Activated CD8-positive, alpha-beta memory T cell treated with anti-CD3 and anti-CD28 coated beads, Interleukin-2, amount 50 U/mL, for 1 hour (primary cell): ENCODE data around the gene MUCL3.
"Not testable (repeated sequence)": the region's sequence is repeated elsewhere in the genome, so short reads cannot be mapped to it uniquely, and the experiment has no call there.

ENCODE experiments used
- DNase-seq: peaks from one replicate; pipeline ENCODE4 v3.0.0-alpha.2; 2020; ENCODE audit errors: extremely low read depth

The MUCL3 gene

GRCh38 chr6:30910473-30910872, 30.3 kb upstream of the MUCL3 start:
- not testable (repeated sequence) for DNase-seq

DNA sequence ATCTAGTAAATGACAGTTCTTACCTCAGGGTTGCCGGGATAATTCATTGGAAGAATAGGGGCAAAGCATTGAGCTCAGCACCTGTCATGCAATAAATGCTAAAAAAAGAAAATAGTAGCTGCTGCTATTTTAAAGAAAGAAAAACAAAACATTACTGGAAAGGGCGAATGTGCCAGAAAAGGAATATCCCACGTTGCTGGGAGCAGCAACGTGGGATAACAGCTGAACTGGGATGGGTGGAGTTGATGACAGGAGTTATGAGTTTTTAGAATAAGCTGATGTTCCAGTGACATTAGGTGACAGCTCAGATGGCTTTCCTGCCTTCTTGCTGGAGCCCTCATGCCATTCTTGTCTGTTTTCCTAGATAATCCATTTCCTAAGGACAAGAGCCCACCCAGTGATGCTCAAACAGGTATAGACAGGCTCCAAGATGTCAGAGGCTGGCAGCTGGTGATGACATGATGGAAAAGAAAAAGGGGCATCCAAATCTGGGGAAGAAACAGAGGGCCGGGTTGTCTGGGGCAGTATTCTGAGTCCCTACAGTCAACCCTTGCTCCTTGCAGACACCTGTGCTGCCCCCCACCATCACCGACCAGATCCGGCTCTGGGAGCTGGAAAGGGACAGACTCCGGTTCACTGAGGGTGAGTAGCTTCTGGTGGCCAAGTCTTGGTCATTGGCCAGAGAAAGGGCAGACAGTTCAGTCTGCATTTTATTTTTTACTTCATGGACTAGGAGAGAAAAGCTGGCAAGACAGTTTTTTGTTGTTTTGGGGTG, 27.8 kb upstream of the MUCL3 start:
- DNase-seq: no peak

DNA sequence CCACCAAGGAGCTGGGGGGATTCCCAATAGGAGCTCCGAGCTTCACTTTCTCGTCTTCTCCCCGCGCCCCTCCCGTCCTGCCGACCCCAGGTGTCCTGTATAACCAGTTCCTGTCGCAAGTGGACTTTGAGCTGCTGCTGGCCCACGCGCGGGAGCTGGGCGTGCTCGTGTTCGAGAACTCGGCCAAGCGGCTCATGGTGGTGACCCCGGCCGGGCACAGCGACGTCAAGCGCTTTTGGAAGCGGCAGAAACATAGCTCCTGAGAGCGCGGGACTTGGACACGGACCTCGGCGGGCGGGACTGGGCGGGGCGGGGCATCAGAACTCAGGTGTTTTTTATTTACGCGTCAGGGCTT, 27.1 kb upstream of the MUCL3 start:
- no peak for DNase-seq

DNA sequence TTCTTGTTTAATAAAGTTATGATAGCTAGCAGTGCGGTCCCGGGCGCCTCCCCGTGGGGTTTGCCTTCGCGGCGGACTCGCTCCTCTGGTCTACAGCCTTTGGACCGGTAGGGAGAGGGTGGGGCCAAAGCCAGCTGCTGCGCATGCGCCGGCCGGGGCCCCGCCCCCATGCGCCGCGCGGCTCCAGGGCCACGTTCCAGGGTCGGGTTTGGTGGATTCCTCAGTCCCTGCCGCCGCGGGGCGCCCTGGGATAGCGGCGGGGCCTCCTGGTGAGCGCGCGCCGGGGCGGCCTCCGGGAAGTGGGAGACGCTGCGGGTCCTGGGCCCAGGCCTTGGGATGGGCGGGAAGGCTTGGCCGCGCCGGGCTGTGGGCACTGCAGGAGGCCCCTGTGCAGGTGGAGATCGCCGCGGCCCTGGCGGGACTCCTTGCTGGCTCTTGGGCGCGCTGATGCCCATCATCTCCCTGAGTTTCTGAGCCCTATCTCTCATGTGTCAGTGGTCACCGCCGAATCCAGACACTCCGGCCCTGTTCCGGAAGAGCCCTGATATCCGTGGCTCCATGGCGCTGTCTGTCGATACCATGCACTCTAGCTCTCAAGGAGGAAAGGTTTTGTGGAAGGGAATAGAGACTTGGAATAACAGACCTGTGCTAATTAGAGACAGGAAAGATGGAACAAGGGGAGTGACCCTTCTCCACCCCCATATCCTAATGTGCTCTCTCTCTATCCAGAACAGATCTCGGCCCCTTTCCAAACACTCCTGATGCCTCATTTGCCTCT, 26.5 kb upstream of the MUCL3 start, which contains the start of gene VARS2:
TSS of gene VARS2 (plus strand) at position 163 of the 778 bp plus-strand sequence. CDS start at position 762, 599 bp downstream.
- peak; percentile 54 for DNase-seq

- no peak for DNase-seq
Measured at GRCh38 chr6:30914854-30915590, 25.8 kb upstream of the MUCL3 start.

DNA sequence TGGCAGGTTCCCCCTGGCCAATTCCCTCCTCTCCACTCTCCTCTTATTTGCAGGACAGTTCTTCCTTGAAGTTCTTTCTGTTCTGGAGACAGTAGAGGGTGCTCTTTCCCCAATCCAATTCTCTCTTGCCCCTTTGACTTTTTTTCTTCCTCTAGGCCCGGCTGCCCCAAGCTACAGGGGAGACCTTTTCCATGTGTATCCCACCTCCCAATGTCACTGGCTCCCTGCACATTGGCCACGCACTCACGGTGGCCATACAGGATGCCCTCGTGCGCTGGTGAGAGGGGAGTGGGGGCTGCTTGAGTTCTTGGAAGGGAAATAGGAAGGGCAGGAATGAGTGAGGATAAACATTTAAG, 25.2 kb upstream of the MUCL3 start:
- no peak for DNase-seq

DNA sequence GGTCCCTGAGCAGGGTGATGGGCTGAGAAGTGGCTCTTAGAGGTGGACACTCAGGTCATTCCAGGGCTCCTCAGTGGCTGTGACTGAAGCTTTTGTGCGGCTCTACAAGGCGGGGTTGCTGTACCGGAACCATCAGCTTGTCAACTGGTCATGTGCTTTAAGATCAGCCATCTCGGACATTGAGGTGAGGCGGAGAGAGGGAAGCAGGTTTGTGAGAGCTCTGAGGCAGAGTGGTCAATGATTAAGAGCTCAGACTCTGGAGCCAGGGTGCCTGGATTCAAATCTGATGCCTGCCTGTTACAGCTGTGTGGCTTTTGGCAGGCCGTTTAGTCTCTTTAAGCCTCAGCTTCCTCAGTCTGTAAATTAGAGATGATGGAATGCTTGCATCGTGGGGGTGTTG, 23.7 kb upstream of the MUCL3 start:
- DNase-seq: no peak

DNA sequence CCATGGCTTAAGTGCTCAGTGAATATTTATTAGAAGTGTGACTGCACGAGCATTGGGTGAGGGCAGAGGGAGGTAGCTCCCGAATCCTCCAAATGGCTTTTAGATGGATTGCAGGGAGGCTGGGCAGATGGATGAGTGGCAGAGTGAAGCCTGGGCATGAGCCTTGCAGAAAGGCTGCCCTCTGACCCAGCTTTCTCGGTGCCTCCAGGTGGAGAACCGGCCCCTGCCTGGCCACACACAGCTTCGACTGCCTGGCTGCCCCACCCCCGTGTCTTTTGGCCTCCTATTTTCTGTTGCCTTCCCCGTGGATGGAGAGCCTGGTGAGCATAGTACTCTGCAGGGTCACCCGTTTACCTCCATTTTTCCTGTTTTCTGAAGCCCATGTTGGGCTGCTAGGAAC, 23.3 kb upstream of the MUCL3 start:
- DNase-seq: no peak

DNA sequence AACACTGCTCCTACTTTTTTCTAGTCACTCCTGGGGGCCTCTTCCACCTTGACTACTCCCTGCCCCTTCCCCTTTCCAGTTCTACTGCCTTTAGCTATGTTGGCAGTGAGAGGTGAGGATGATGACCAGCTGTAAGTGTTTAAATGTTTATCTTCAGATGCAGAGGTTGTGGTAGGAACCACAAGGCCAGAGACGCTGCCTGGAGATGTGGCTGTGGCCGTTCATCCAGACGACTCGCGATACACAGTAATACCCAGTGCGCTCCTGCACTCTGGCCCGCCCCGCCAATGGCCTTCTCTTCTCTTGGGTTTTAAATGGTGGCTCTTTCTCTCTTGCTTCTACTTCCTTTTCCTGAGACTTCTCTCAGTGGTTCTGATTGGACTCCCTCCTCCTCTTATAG, 22.1 kb upstream of the MUCL3 start:
- DNase-seq: no peak

- no peak for DNase-seq
Measured at GRCh38 chr6:30922447-30922852, 18.3 kb upstream of the MUCL3 start.

DNA sequence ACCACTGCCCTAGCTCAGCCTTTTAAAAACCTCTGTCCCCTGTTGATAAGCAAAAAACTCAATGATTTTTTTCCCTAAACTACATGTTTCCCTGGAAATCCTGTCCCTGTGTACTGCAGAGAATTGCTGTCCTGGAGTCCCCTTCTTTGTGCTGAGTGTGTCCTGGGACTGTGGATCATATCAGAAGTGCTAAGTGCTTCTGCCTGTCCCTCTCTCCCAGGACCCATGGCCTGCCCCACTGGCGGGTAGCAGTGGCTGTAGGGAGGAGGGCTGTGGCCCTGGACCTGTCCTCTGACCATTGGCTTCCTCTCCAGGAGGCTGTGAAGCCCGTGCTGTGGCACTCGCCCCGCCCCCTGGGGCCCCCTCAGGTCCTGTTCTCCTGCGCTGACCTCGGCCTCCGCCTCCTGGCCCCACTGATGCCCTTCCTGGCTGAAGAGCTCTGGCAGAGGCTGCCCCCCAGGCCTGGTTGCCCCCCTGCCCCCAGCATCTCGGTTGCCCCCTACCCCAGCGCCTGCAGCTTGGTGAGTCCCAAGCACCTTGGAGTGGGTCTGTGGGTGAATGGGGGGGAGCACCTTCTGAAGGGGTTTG, 16.6 kb upstream of the MUCL3 start:
- not testable (repeated sequence) for DNase-seq

DNA sequence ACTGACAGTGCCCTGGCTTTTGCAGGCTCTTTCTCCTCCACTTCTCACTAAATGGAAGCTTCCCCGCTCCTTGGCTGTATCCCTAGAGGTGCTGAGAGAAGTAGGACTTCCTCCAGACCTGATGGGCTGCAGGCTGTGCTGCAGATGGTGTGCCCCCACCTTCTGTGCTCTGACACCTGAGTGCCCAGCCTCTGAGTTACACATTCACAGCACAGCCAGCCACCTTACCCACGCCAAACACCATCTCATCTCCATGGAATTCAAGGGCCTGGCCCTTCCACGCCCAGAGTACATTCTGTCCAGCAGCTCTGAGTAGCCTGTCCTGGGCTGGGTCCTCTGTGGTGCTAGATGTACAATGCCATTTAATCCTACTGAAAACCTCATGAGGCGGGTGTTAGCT, 14.1 kb upstream of the MUCL3 start:
- DNase-seq: no peak

GRCh38 chr6:30927080-30927479, 13.7 kb upstream of the MUCL3 start:
- not testable (repeated sequence) for DNase-seq

- no peak for DNase-seq
Measured at GRCh38 chr6:30928677-30929076, 12.1 kb upstream of the MUCL3 start.

- DNase-seq: no peak
Measured at GRCh38 chr6:30930506-30930905, 10.3 kb upstream of the MUCL3 start.

- no peak for DNase-seq
Measured at GRCh38 chr6:30931272-30931671, 9.5 kb upstream of the MUCL3 start.

DNA sequence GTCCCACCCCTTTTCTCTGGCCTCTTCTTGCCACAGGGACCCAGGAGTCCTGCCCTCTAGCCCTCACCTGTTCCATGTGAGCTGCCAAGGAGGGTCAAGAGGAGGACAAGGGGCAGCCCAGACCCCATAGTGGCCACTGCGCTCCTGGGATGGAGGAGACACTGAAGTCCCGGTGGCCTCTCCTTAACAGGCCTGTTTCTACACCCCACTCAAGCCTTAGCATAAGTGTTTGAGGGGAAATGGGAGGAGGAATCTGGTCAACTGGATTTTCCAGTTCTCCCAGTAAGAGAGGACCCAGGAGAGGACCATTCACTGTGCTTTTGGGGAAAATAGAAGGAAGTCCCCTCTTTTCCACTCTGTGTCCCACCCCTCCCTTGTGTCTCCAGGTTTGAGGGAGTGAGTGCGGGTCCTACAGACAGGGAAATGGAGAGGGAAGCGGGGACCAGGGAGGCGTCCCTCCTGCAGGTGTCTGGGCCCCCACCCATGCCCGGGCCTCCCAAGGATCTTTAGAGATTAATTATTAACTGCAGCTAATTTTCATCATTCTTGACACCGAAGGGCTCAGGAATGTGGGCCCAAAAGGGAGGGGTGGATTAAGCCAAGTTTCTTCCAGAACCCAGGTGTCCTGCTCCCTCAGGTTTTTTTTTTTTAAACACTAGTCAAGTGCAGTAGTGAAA, 8.7 kb upstream of the MUCL3 start, which contains the start of gene SFTA2:
TSS of gene SFTA2 (minus strand) at position 202 of the 677 bp plus-strand sequence. CDS start at position 128, 74 bp downstream.
- DNase-seq: no peak

- DNase-seq: no peak
Measured at GRCh38 chr6:30932665-30933365, 8.0 kb upstream of the MUCL3 start.

DNA sequence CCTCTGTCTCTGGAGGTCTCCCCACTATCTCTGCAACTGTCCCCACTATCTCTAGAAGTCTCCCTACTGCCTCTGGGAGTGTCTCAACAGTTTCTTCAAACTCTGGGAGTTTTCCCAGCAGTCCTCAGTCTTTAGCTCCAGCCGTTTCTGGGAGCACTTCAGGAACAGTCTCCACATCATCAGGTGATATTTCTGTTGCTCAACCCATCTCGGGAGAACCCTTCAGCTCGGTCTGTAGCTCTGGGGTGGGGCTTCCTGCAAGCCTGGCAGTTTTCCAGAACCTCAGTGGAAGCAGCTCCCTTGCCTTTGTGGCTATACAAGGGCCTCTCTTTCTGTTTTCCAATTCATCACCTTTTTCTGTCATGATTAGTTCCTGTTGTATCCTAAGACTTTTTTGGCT, 5.8 kb upstream of the MUCL3 start:
- no peak for DNase-seq

GRCh38 chr6:30937265-30937664, 3.5 kb upstream of the MUCL3 start:
- no peak for DNase-seq

GRCh38 chr6:30938730-30939129, 2.0 kb upstream of the MUCL3 start:
- no peak for DNase-seq
